Measurements from ENCODE around the gene SEC22C. TPM values are rescaled to one million over a fixed set of nuclear protein-coding genes. Genes with fewer than 3 reads are reported as not detected.

Gene SEC22C
- total RNA-seq, 1 experiment from 2014 or later = 38.1 TPM

DNA sequence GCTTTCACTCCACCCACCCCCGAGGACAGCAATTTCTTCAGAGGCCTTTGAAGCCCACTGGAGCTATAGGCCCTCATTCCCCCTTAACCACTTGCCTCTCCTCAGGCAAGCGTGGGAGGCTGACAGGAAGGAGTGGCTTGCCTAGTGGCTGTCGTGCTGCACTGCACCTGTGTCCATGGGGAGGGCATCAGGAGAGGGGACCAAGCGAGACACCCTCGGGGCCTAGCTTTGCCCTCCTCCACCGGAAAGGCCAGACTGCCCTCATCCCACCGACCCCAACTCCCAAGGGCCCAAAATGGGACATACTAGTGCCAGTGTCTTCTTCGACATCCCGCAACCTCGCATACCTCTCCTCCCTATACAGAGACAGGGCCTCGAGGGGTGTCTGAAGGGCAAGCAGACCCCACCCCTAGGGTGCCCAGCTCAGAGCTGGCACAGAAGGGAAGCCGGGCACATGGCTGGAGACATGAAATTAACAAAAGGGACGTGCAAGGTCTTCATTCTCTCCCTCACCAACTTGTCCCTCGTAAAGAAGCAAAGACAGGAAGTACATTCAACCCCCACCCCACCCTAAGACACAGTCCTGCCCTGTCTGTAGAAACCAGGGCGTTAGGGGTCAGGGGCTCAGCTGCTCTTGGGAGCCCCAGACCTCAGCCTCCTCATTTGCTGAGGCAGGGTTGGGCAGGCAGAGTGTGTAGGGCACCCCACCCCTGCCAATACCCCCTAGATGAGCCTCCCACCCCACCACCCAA lies 55.0 kb downstream of the SEC22C start:
- Histone ChIP-seq H3F3A (ENCODE audit: insufficient read depth, low read depth) (no peaks in the 10 kb centered on the region), H3K36me3 (ENCODE audit: low read depth) (no peaks in the 10 kb centered on the region), H3K27ac (no peak overlapping the region), H3K4me3 (no peak overlapping the region), H2AFZ (no peak overlapping the region), H3K27me3 (ENCODE audit: insufficient read depth, low read depth) (no peaks in the 10 kb centered on the region), H3K4me2 (no peak overlapping the region), H3K9me2 (ENCODE audit: insufficient read depth) (no peaks in the 10 kb centered on the region), H3K4me1 (replicated peaks; ENCODE audit: insufficient read depth) (no peaks in the 10 kb centered on the region), H3K9me3 (ENCODE audit: insufficient read depth, low read depth) (no peaks in the 10 kb centered on the region), H3K79me2 (ENCODE audit: low read depth) (no peaks in the 10 kb centered on the region), H4K20me1 (ENCODE audit: insufficient read depth) (no peaks in the 10 kb centered on the region)
- CTCF ChIA-PET = no interaction called here
- no peak for DNase-seq
- BruUV-seq (replicated peaks) = no TSS peak
- POLR2A ChIA-PET (ENCODE audit: unreplicated experiment) = no interaction called here
- TF ChIP-seq, protein P1, sequence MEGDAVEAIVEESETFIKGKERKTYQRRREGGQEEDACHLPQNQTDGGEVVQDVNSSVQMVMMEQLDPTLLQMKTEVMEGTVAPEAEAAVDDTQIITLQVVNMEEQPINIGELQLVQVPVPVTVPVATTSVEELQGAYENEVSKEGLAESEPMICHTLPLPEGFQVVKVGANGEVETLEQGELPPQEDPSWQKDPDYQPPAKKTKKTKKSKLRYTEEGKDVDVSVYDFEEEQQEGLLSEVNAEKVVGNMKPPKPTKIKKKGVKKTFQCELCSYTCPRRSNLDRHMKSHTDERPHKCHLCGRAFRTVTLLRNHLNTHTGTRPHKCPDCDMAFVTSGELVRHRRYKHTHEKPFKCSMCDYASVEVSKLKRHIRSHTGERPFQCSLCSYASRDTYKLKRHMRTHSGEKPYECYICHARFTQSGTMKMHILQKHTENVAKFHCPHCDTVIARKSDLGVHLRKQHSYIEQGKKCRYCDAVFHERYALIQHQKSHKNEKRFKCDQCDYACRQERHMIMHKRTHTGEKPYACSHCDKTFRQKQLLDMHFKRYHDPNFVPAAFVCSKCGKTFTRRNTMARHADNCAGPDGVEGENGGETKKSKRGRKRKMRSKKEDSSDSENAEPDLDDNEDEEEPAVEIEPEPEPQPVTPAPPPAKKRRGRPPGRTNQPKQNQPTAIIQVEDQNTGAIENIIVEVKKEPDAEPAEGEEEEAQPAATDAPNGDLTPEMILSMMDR (conservative IDR thresholded peaks at IDR 0.05) = no peak
- TF ChIP-seq EZH2 (IDR thresholded peaks at IDR 0.05; ENCODE audit: low read depth) = no peak
- intact Hi-C loops (cut with micrococcal nuclease; ENCODE audit: unreplicated experiment) = no loop called here

DNA sequence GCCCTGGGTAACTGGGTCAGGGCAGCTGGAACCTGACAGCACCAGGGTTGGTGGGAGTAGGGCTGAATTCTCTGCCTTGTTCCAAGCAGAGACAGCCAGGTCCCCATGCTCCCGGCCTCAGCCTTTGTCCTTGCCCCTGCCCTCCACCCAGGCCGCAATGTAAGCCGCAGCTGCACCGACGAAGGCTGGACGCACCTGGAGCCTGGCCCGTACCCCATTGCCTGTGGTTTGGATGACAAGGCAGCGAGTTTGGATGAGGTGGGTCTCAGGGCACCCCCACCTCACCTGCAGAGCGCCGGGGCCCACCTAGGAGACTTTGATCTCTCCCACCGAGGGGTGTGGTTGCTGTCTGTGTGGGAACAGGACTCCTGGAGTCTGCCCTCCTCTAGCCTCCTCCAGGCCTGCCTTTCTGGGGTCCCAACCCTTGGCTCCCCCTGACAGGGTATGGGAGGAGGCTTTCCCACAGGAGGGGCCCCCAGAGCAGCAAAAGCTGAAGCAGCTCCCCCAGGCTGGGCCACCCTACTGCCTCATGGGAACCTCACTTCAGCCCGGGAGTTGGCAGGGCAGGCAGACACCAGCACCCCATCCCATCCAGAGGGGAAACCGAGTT lies 55.9 kb downstream of the SEC22C start:
- Histone ChIP-seq H3K27me3 (ENCODE audit: insufficient read depth, low read depth) (no peaks in the 10 kb centered on the region), H3K4me1 (replicated peaks; ENCODE audit: insufficient read depth) (no peaks in the 10 kb centered on the region), H3K9me2 (ENCODE audit: insufficient read depth) (no peaks in the 10 kb centered on the region), H4K20me1 (ENCODE audit: insufficient read depth) (no peaks in the 10 kb centered on the region), H3K9me3 (ENCODE audit: insufficient read depth, low read depth) (no peaks in the 10 kb centered on the region), H3K79me2 (ENCODE audit: low read depth) (no peaks in the 10 kb centered on the region), H3F3A (ENCODE audit: insufficient read depth, low read depth) (no peaks in the 10 kb centered on the region), H3K4me2 (no peak overlapping the region), H3K4me3 (no peak overlapping the region), H3K36me3 (ENCODE audit: low read depth) (no peaks in the 10 kb centered on the region), H3K27ac (no peak overlapping the region), H2AFZ (no peak overlapping the region)
- CTCF ChIA-PET = no interaction called here
- intact Hi-C loops (cut with micrococcal nuclease; ENCODE audit: unreplicated experiment) = no loop called here
- BruUV-seq (replicated peaks) = no TSS peak
- TF ChIP-seq EZH2 (IDR thresholded peaks at IDR 0.05; ENCODE audit: low read depth) = no peak
- TF ChIP-seq, protein P1 (conservative IDR thresholded peaks at IDR 0.05) = no peak
- DNase-seq = no peak
- POLR2A ChIA-PET (ENCODE audit: unreplicated experiment) = no interaction called here

DNA sequence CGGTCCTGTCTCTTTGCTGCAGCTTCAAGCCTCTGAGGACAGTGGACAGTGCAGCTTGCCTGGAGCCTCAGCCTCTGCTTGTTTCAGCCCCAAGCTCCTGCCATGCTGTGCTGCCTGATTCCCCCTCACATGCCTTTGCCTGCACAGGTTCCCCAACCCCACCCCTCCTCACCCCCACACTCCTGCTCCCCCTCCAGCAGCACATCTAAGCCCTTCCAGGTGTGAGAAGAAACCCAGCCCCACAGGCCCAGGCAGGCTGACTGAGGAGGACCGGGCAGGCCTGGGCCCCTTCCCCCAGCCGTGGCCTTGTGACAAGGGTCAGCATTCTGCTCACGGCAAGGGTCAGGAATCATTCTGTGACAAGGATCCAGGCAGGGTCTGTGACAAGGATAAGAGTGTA lies 56.6 kb downstream of the SEC22C start:
- no peaks in the 10 kb centered on the region for H3K36me3 ChIP-seq (ENCODE audit: low read depth)
- no peaks in the 10 kb centered on the region for H4K20me1 ChIP-seq (ENCODE audit: insufficient read depth)
- intact Hi-C loops (cut with micrococcal nuclease; ENCODE audit: unreplicated experiment) = no loop called here
- no peak overlapping the region for H3K4me2 ChIP-seq
- ChIA-PET CTCF (no interaction called here), POLR2A (ENCODE audit: unreplicated experiment) (no interaction called here)
- H3K27me3 ChIP-seq (ENCODE audit: insufficient read depth, low read depth) = no peaks in the 10 kb centered on the region
- no peak overlapping the region for H2AFZ ChIP-seq
- no peak for DNase-seq
- no peaks in the 10 kb centered on the region for H3F3A ChIP-seq (ENCODE audit: insufficient read depth, low read depth)
- H3K27ac ChIP-seq = no peak overlapping the region
- no peak for TF ChIP-seq EZH2 (IDR thresholded peaks at IDR 0.05; ENCODE audit: low read depth)
- TF ChIP-seq, protein P1 (conservative IDR thresholded peaks at IDR 0.05) = no peak
- H3K4me1 ChIP-seq (replicated peaks; ENCODE audit: insufficient read depth) = no peaks in the 10 kb centered on the region
- H3K4me3 ChIP-seq = no peak overlapping the region
- BruUV-seq (replicated peaks) = no TSS peak
- H3K79me2 ChIP-seq (ENCODE audit: low read depth) = no peaks in the 10 kb centered on the region
- H3K9me2 ChIP-seq (ENCODE audit: insufficient read depth) = no peaks in the 10 kb centered on the region
- no peaks in the 10 kb centered on the region for H3K9me3 ChIP-seq (ENCODE audit: insufficient read depth, low read depth)
